ENCODE measurements around the gene LRP10.

LRP10 gene

GRCh38 chr14:22920697-22921096 is 49.2 kb downstream of the LRP10 start:
- no peak for DNase-seq

GRCh38 chr14:22922294-22922693 is 50.8 kb downstream of the LRP10 start:
- DNase-seq: no peak

DNA sequence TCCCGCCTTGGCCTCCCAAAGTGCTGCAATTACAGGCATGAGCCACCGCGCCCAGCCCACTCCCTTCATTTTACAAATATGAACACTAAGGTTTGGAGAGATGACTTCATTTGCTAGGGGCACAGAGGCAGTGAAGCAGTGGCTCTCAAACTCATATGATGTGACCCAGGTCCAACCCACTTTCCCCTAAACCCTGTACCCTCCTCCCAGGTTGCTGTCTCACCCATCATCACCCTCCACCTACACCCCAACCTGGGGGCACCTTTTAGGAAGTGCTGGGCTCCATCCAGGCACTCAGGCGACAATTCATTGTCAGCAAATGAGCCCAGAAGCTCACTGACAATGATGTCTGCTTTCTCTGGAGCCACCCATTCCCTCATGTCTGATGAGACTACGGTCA is 52.2 kb downstream of the LRP10 start:
- no peak for DNase-seq

DNA sequence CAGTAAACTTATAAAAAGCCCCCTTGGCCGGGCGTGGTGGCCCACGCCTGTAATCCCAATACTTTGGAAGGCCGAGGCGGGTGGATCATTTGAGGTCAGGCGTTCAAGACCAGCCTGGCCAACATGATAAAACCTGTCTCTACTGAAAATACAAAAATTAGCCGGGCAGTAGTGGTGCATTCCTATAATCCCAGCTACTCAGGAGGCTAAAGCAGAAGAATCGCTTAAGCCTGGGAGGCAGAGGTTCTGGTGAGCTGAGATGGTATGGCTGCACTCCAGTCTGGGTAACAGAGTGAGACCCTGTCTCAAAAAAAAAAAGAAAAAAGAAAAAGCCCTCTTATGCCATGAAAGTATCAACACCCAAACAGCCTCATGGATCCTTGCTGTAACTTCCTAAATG is 54.0 kb downstream of the LRP10 start:
- DNase-seq: no peak

DNA sequence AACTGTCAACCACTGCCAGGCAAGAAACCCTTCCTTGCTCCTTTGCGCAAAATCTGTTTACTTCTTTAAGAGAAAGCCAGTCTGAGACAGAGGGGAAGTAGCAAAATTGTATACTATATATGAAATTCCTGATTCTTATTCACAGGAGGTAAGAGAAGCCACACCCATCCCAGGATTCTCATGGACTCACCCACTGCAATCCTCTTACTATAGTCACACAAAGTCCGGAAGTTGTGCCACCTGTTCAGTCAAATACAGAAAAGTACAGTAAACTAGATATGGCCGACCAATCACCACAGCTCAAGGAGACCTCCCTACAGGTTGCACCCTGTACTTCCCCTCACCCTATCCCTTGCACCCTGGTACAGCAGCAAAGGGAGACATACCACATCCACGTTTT is 54.8 kb downstream of the LRP10 start:
- no peak for DNase-seq

GRCh38 chr14:22928237-22929103 is 56.9 kb downstream of the LRP10 start:
- DNase-seq: no peak

- peak; percentile 99 for DNase-seq
Observed at GRCh38 chr14:22929104-22929960, 57.8 kb downstream of the LRP10 start, which contains the start of gene PRMT5. TSS of gene PRMT5 (minus strand) at chr14:22929376. CDS start at chr14:22929361, 15 bp downstream.

DNA sequence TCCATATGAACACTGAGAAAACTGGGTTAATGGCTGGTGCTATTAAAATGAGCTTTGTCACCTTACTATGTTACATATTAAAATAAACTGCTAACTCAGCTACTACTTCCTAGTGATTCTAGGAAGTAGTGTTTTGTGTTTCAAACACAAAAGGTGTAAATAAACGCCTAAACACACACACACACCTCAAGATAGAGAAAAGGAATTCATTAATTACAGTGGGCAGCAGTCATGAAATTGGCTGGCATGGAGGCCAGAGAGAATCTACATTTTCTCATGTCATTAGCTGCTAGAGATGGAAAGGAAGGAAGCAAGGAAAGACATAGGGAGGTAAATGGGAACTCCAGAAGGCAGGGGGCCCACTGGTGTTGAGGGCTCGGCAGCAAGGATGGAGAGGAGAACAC is 58.4 kb downstream of the LRP10 start:
- DNase-seq: no peak

Measured in NCI-H1694 (cell line).